ENCODE measurements around the gene SEH1L.

- TF ChIP-seq CTCF (tag by site-specific recombination; IDR thresholded peaks at IDR 0.05) (no peak), ZNF24 (tag by site-specific recombination; IDR thresholded peaks at IDR 0.05) (no peak), PATZ1 (tag by site-specific recombination; IDR thresholded peaks at IDR 0.05) (no peak), ZNF664 (tag by site-specific recombination; IDR thresholded peaks at IDR 0.05) (no peak), ZBTB7A (tag by site-specific recombination; IDR thresholded peaks at IDR 0.05; ENCODE audit: low read depth) (no peak), ZNF530 (tag by site-specific recombination; IDR thresholded peaks at IDR 0.05; ENCODE audit: low read depth) (no peak), ZNF510 (tag by site-specific recombination; IDR thresholded peaks at IDR 0.05; ENCODE audit: insufficient replicate concordance) (no peak), ZNF830 (tag by site-specific recombination; IDR thresholded peaks at IDR 0.05; ENCODE audit: low read depth) (no peak)
These were observed 18.2 kb upstream of the SEH1L start for GRCh38 chr18:12929477-12930083.

Data from HEK293 (cell line).